ENCODE measurements around the gene COMT.
A peak's percentile ranks its signal among the peaks of the same experiment; 100 is the strongest.
"Not testable (repeated sequence)": the region's sequence is repeated elsewhere in the genome, so short reads cannot be mapped to it uniquely, and the experiment has no call there.

The COMT gene

GRCh38 chr22:19933341-19934241 lies 8.0 kb upstream of the COMT start:
- Histone ChIP-seq H3K4me2 (ENCODE audit: low read length) (no peak overlapping the region), H3K9ac (ENCODE audit: low read length) (no peak overlapping the region), H3K79me1 (ENCODE audit: low read length) (no peaks in the 10 kb centered on the region), H3K4me1 (ENCODE audit: control insufficient read depth, low read depth, low read length) (no peaks in the 10 kb centered on the region), H2BK15ac (replicated peaks; ENCODE audit: low read depth) (no peak overlapping the region), H2AK5ac (ENCODE audit: low read length) (no peak overlapping the region), H3K4me3 (ENCODE audit: low read length) (no peak overlapping the region), H2BK5ac (ENCODE audit: low read length) (no peak overlapping the region), H2BK120ac (ENCODE audit: low read depth, low read length) (no peak overlapping the region), H3K27me3 (ENCODE audit: insufficient read depth, low read length, poor library complexity) (no peaks in the 10 kb centered on the region), H3K18ac (ENCODE audit: low read length) (no peak overlapping the region), H4K5ac (ENCODE audit: low read length) (no peak overlapping the region), H3K4ac (ENCODE audit: low read depth, low read length) (no peak overlapping the region), H3K56ac (ENCODE audit: low read length) (no peak overlapping the region), H3K79me2 (ENCODE audit: control insufficient read depth, insufficient read depth, low read length) (no peaks in the 10 kb centered on the region), H3K27ac (ENCODE audit: low read depth, low read length) (no peak overlapping the region), H4K8ac (ENCODE audit: low read depth, low read length) (no peak overlapping the region), H3K23ac (ENCODE audit: low read length) (no peak overlapping the region), H3K36me3 (ENCODE audit: control insufficient read depth, insufficient read depth, low read length) (no peaks in the 10 kb centered on the region)
- no peak for DNase-seq
- no CpG with 5 or more reads among the region's 9 CpGs for WGBS (ENCODE audit: extremely low coverage, insufficient coverage, low lambda C conversion rate)

DNA sequence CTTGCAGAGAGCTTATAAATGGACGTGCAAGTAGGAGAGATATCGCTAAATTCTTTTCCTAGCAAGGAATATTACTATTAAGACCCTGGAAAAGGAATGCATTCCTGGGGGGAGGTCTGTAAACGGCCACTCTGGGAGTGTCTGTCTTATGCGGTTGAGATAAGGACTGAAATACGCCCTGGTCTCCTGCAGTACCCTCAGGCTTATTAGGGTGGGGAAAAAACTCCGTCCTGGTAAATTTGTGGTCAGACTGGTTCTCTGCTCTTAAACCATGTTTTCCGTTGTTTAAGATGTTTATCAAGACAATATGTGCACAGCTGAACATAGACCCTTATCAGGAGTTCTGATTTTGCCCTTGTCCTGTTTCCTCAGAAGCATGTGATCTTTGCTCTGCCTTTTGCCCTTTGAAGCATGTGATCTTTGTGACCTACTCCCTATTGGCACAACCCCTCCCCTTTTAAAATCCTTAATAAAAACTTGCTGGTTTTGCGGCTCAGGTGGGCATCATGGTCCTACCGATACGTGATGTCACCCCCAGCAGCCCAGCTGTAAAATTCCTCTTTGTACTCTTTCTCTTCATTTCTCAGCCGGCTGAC lies 6.4 kb upstream of the COMT start:
- WGBS (ENCODE audit: extremely low coverage, insufficient coverage, low lambda C conversion rate) = no CpG with 5 or more reads among the region's 11 CpGs
- not testable (repeated sequence) for H2AK5ac ChIP-seq (ENCODE audit: low read length); H3K4me3 ChIP-seq (ENCODE audit: low read length); H2BK5ac ChIP-seq (ENCODE audit: low read length); H3K56ac ChIP-seq (ENCODE audit: low read length); H2BK120ac ChIP-seq (ENCODE audit: low read depth, low read length); H3K4me1 ChIP-seq (ENCODE audit: control insufficient read depth, low read depth, low read length); H3K79me2 ChIP-seq (ENCODE audit: control insufficient read depth, insufficient read depth, low read length); H4K5ac ChIP-seq (ENCODE audit: low read length); H3K4me2 ChIP-seq (ENCODE audit: low read length); H3K9ac ChIP-seq (ENCODE audit: low read length); H3K27ac ChIP-seq (ENCODE audit: low read depth, low read length); DNase-seq; H3K4ac ChIP-seq (ENCODE audit: low read depth, low read length); H3K23ac ChIP-seq (ENCODE audit: low read length); H3K79me1 ChIP-seq (ENCODE audit: low read length); H3K36me3 ChIP-seq (ENCODE audit: control insufficient read depth, insufficient read depth, low read length); H4K8ac ChIP-seq (ENCODE audit: low read depth, low read length); H3K27me3 ChIP-seq (ENCODE audit: insufficient read depth, low read length, poor library complexity); H2BK15ac ChIP-seq (replicated peaks; ENCODE audit: low read depth); H3K18ac ChIP-seq (ENCODE audit: low read length)

GRCh38 chr22:19936513-19936912 lies 5.1 kb upstream of the COMT start:
- Histone ChIP-seq H3K79me1 (ENCODE audit: low read length) (no peaks in the 10 kb centered on the region), H3K36me3 (ENCODE audit: control insufficient read depth, insufficient read depth, low read length) (no peaks in the 10 kb centered on the region), H2BK15ac (replicated peaks; ENCODE audit: low read depth) (no peak overlapping the region), H3K27ac (ENCODE audit: low read depth, low read length) (no peak overlapping the region), H3K56ac (ENCODE audit: low read length) (no peak overlapping the region), H3K27me3 (ENCODE audit: insufficient read depth, low read length, poor library complexity) (no peaks in the 10 kb centered on the region), H3K79me2 (ENCODE audit: control insufficient read depth, insufficient read depth, low read length) (no peaks in the 10 kb centered on the region), H3K4me2 (ENCODE audit: low read length) (no peak overlapping the region), H3K18ac (ENCODE audit: low read length) (no peak overlapping the region), H2AK5ac (ENCODE audit: low read length) (no peak overlapping the region), H2BK5ac (ENCODE audit: low read length) (no peak overlapping the region), H3K23ac (ENCODE audit: low read length) (no peak overlapping the region), H3K4me1 (ENCODE audit: control insufficient read depth, low read depth, low read length) (no peaks in the 10 kb centered on the region), H2BK120ac (ENCODE audit: low read depth, low read length) (no peak overlapping the region), H3K4ac (ENCODE audit: low read depth, low read length) (no peak overlapping the region), H3K9ac (ENCODE audit: low read length) (no peak overlapping the region), H4K8ac (ENCODE audit: low read depth, low read length) (no peak overlapping the region), H3K4me3 (ENCODE audit: low read length) (no peak overlapping the region), H4K5ac (ENCODE audit: low read length) (no peak overlapping the region)
- WGBS (ENCODE audit: extremely low coverage, insufficient coverage, low lambda C conversion rate) = no CpG with 5 or more reads among the region's 7 CpGs
- DNase-seq = no peak

GRCh38 chr22:19937616-19938473 lies 3.7 kb upstream of the COMT start:
- no peak overlapping the region for H4K5ac ChIP-seq (ENCODE audit: low read length)
- H3K4me3 ChIP-seq (ENCODE audit: low read length) = no peak overlapping the region
- no CpG with 5 or more reads among the region's 16 CpGs for WGBS (ENCODE audit: extremely low coverage, insufficient coverage, low lambda C conversion rate)
- no peak overlapping the region for H2BK5ac ChIP-seq (ENCODE audit: low read length)
- DNase-seq = no peak
- H3K4me1 ChIP-seq (ENCODE audit: control insufficient read depth, low read depth, low read length) = no peaks in the 10 kb centered on the region
- H3K36me3 ChIP-seq (ENCODE audit: control insufficient read depth, insufficient read depth, low read length) = no peaks in the 10 kb centered on the region
- H3K4ac ChIP-seq (ENCODE audit: low read depth, low read length) = no peak overlapping the region
- no peaks in the 10 kb centered on the region for H3K79me1 ChIP-seq (ENCODE audit: low read length)
- no peak overlapping the region for H4K8ac ChIP-seq (ENCODE audit: low read depth, low read length)
- H3K9ac ChIP-seq (ENCODE audit: low read length) = no peak overlapping the region
- H3K4me2 ChIP-seq (ENCODE audit: low read length) = no peak overlapping the region
- no peak overlapping the region for H2BK15ac ChIP-seq (replicated peaks; ENCODE audit: low read depth)
- no peak overlapping the region for H3K18ac ChIP-seq (ENCODE audit: low read length)
- H3K56ac ChIP-seq (ENCODE audit: low read length) = no peak overlapping the region
- no peak overlapping the region for H2AK5ac ChIP-seq (ENCODE audit: low read length)
- H3K27me3 ChIP-seq (ENCODE audit: insufficient read depth, low read length, poor library complexity) = no peaks in the 10 kb centered on the region
- H3K23ac ChIP-seq (ENCODE audit: low read length) = no peak overlapping the region
- no peak overlapping the region for H3K27ac ChIP-seq (ENCODE audit: low read depth, low read length)
- H2BK120ac ChIP-seq (ENCODE audit: low read depth, low read length) = no peak overlapping the region
- H3K79me2 ChIP-seq (ENCODE audit: control insufficient read depth, insufficient read depth, low read length) = no peaks in the 10 kb centered on the region

- Histone ChIP-seq H3K18ac (ENCODE audit: low read length) (no peak overlapping the region), H3K79me2 (ENCODE audit: control insufficient read depth, insufficient read depth, low read length) (no peaks in the 10 kb centered on the region), H3K56ac (ENCODE audit: low read length) (peak overlapping the region; percentile 17), H3K4me2 (ENCODE audit: low read length) (no peak overlapping the region), H3K4ac (ENCODE audit: low read depth, low read length) (no peak overlapping the region), H3K36me3 (ENCODE audit: control insufficient read depth, insufficient read depth, low read length) (no peaks in the 10 kb centered on the region), H2BK15ac (replicated peaks; ENCODE audit: low read depth) (no peak overlapping the region), H2BK5ac (ENCODE audit: low read length) (no peak overlapping the region), H2AK5ac (ENCODE audit: low read length) (no peak overlapping the region), H2BK120ac (ENCODE audit: low read depth, low read length) (no peak overlapping the region), H3K9ac (ENCODE audit: low read length) (no peak overlapping the region), H3K79me1 (ENCODE audit: low read length) (no peaks in the 10 kb centered on the region), H3K4me3 (ENCODE audit: low read length) (no peak overlapping the region), H3K27me3 (ENCODE audit: insufficient read depth, low read length, poor library complexity) (no peaks in the 10 kb centered on the region), H4K8ac (ENCODE audit: low read depth, low read length) (no peak overlapping the region), H4K5ac (ENCODE audit: low read length) (no peak overlapping the region), H3K4me1 (ENCODE audit: control insufficient read depth, low read depth, low read length) (peaks cover 2% of the 10 kb centered on the region), H3K23ac (ENCODE audit: low read length) (no peak overlapping the region), H3K27ac (ENCODE audit: low read depth, low read length) (no peak overlapping the region)
- WGBS (ENCODE audit: extremely low coverage, insufficient coverage, low lambda C conversion rate) = no CpG with 5 or more reads among the region's 21 CpGs
- DNase-seq = no peak
Measured at GRCh38 chr22:19940536-19941364, 822 bp upstream of the COMT start.
